Inflammatory macrophage treated with lipopolysaccharide for 1 hour (primary cell): ENCODE results near the gene DLG2.

ENCODE experiments used
- DNase-seq, 2 donors: peaks; one replicate each; pipeline ENCODE4 v3.0.0-alpha.2; 2020 to 2022

Gene DLG2

GRCh38 chr11:84241343-84242131 is 1385.6 kb downstream of the DLG2 start:
- DNase-seq: no peak

- no peak for DNase-seq
These were observed 1386.3 kb downstream of the DLG2 start for GRCh38 chr11:84240847-84241246.

GRCh38 chr11:84236436-84236835 is 1390.7 kb downstream of the DLG2 start:
- no peak for DNase-seq

GRCh38 chr11:84234462-84235202 is 1392.5 kb downstream of the DLG2 start:
- DNase-seq: no peak

- DNase-seq: no peak
These were observed 1393.1 kb downstream of the DLG2 start for GRCh38 chr11:84234011-84234410.

GRCh38 chr11:84232511-84232910 is 1394.6 kb downstream of the DLG2 start:
- no peak for DNase-seq

- no peak for DNase-seq
These were observed 1396.7 kb downstream of the DLG2 start for GRCh38 chr11:84230402-84230801.

GRCh38 chr11:84227970-84228665 is 1399.0 kb downstream of the DLG2 start:
- DNase-seq: no peak

GRCh38 chr11:84224042-84224441 is 1403.1 kb downstream of the DLG2 start:
- no peak for DNase-seq

- DNase-seq: no peak
These were observed 1408.8 kb downstream of the DLG2 start for GRCh38 chr11:84218318-84218717.

GRCh38 chr11:84215672-84216071 is 1411.5 kb downstream of the DLG2 start:
- no peak for DNase-seq

GRCh38 chr11:84214557-84214956 is 1412.6 kb downstream of the DLG2 start:
- no peak for DNase-seq

- DNase-seq: no peak
These were observed 1414.4 kb downstream of the DLG2 start for GRCh38 chr11:84212468-84213390.

GRCh38 chr11:84211896-84212295 is 1415.2 kb downstream of the DLG2 start:
- no peak for DNase-seq

- DNase-seq: no peak
These were observed 1432.4 kb downstream of the DLG2 start for GRCh38 chr11:84194696-84195095.

GRCh38 chr11:84193706-84194105 is 1433.4 kb downstream of the DLG2 start:
- no peak for DNase-seq

GRCh38 chr11:84188521-84188920 is 1438.6 kb downstream of the DLG2 start:
- DNase-seq: no peak

- DNase-seq: no peak
These were observed 1454.1 kb downstream of the DLG2 start for GRCh38 chr11:84173078-84173477.

GRCh38 chr11:84165139-84165538 is 1462.0 kb downstream of the DLG2 start:
- no peak for DNase-seq

GRCh38 chr11:84164728-84165127 is 1462.4 kb downstream of the DLG2 start:
- DNase-seq: no peak

- no peak for DNase-seq
These were observed 1464.0 kb downstream of the DLG2 start for GRCh38 chr11:84163116-84163515.

- no peak for DNase-seq
These were observed 1469.5 kb downstream of the DLG2 start for GRCh38 chr11:84157639-84158038.

- DNase-seq: no peak
These were observed 1480.3 kb downstream of the DLG2 start for GRCh38 chr11:84146826-84147225.
